Peyer's patch (tissue), 4 donors: ENCODE results near the gene TOR2A.

Experiments used
- CTCF ChIP-seq, 6 experiments: fragments of 450-650 bp in 4 of 6; fragments of 200-600 bp in 2 of 6; sonication (generic) in 1 of 6; IDR thresholded peaks; one replicate each; pipeline ENCODE4 v1.5.1; 2017 to 2019; ENCODE audit warnings: antibody characterized with exemption in 6 of 6, mild to moderate bottlenecking in 3 of 6, moderate library complexity in 1 of 6
- POLR2A ChIP-seq, 2 donors: fragments of 450-650 bp; IDR thresholded peaks; one replicate each; pipeline ENCODE4 v1.5.1; 2017; ENCODE audit warnings: antibody characterized with exemption in 2 of 2, mild to moderate bottlenecking in 2 of 2, moderate library complexity in 2 of 2

GRCh38 chr9:127753622-127754021 is 18.5 kb upstream of the TOR2A start:
- TF ChIP-seq CTCF (IDR thresholded peaks at IDR 0.05) (no peak), POLR2A (IDR thresholded peaks at IDR 0.05) (no peak)
